HepG2 (cell line): ENCODE measurements around the gene CYB5B. TPM values are rescaled to one million over a fixed set of nuclear protein-coding genes. Genes with fewer than 3 reads are reported as not detected.
A peak's percentile ranks its signal among the peaks of the same experiment; 100 is the strongest.

Experiments
- ATF3 ChIP-seq: sonication (generic); formaldehyde crosslinking; IDR thresholded peaks from 2 replicates; pipeline ENCODE4 v1.4.0; 2020; ENCODE audit warnings: missing genetic modification reagents
- CCAR2 ChIP-seq: fragments of 200-400 bp; formaldehyde crosslinking; optimal IDR thresholded peaks from 2 replicates; pipeline ENCODE3; 2018; ENCODE audit warnings: low read depth, mild to moderate bottlenecking, low read length, moderate library complexity
- FIP1L1 ChIP-seq: fragments of 200-400 bp; formaldehyde crosslinking; IDR thresholded peaks from 2 replicates; pipeline ENCODE4 v1.6.1; 2018; ENCODE audit warnings: low read depth, mild to moderate bottlenecking, low read length, moderate library complexity, borderline replicate concordance; ENCODE audit not compliant: insufficient read depth
- GATAD1 ChIP-seq: IDR thresholded peaks from 2 replicates; pipeline ENCODE4 v1.6.1; 2016; ENCODE audit warnings: missing genetic modification reagents, missing compliant biosample characterization
- GPN1 ChIP-seq: sonication (generic); formaldehyde crosslinking; IDR thresholded peaks from 2 replicates; pipeline ENCODE4 v1.5.1; 2020; ENCODE audit warnings: missing genetic modification reagents, borderline replicate concordance
- HES4 ChIP-seq: sonication (generic); formaldehyde crosslinking; IDR thresholded peaks from 2 replicates; pipeline ENCODE4 v1.9.0; 2021; ENCODE audit warnings: mild to moderate bottlenecking, missing genetic modification reagents, borderline replicate concordance
- ISL2 ChIP-seq: sonication (generic); formaldehyde crosslinking; IDR thresholded peaks from 2 replicates; pipeline ENCODE4 v1.5.0; 2020; ENCODE audit warnings: missing genetic modification reagents
- KLF16 ChIP-seq, 2 experiments: sonication (generic) in 1 of 2; formaldehyde crosslinking in 1 of 2; IDR thresholded peaks; 2 replicates each; pipeline versions ENCODE4 v1.6.1 to v1.8.0; 2016 to 2023; ENCODE audit warnings: missing genetic modification reagents in 2 of 2, missing compliant biosample characterization in 1 of 2
- MED8 ChIP-seq: sonication (generic); formaldehyde crosslinking; IDR thresholded peaks from 2 replicates; pipeline ENCODE4 v1.8.1; 2023; ENCODE audit warnings: mild to moderate bottlenecking, missing genetic modification reagents; ENCODE audit not compliant: insufficient replicate concordance
- SMAD1 ChIP-seq: sonication (generic); formaldehyde crosslinking; IDR thresholded peaks from 2 replicates; pipeline ENCODE4 v1.4.0; 2020; ENCODE audit warnings: missing genetic modification reagents, low read depth, mild to moderate bottlenecking, borderline replicate concordance
- SYNCRIP ChIP-seq: fragments of 200-400 bp; formaldehyde crosslinking; IDR thresholded peaks from 2 replicates; pipeline ENCODE4 v1.6.1; 2018; ENCODE audit warnings: mild to moderate bottlenecking, low read depth, low read length; ENCODE audit not compliant: insufficient read depth
- XRCC5 ChIP-seq: fragments of 200-400 bp; formaldehyde crosslinking; optimal IDR thresholded peaks from 2 replicates; pipeline ENCODE3; 2017; ENCODE audit warnings: mild to moderate bottlenecking, low read length
- ZBTB21 ChIP-seq: sonication (generic); formaldehyde crosslinking; IDR thresholded peaks from 2 replicates; pipeline ENCODE4 v1.4.0; 2020; ENCODE audit warnings: missing genetic modification reagents
- ZKSCAN8 ChIP-seq: IDR thresholded peaks from 2 replicates; pipeline ENCODE4 v1.6.1; 2016; ENCODE audit warnings: borderline replicate concordance, missing genetic modification reagents, missing compliant biosample characterization
- ZMAT3 ChIP-seq: sonication (generic); formaldehyde crosslinking; conservative IDR thresholded peaks from 2 replicates; pipeline ENCODE4 v1.7.0; 2021; ENCODE audit warnings: missing genetic modification reagents
- ZNF160 ChIP-seq: sonication (generic); formaldehyde crosslinking; IDR thresholded peaks from 2 replicates; pipeline ENCODE4 v1.8.0; 2022; ENCODE audit warnings: mild to moderate bottlenecking, inconsistent platforms, missing genetic modification reagents
- ZNF282 ChIP-seq: fragments of 450-650 bp; IDR thresholded peaks from 2 replicates; pipeline ENCODE4 v1.6.1; 2018; ENCODE audit not compliant: partially characterized antibody
- ZNF337 ChIP-seq: sonication (generic); formaldehyde crosslinking; IDR thresholded peaks from 2 replicates; pipeline ENCODE4 v1.5.1; 2020; ENCODE audit warnings: missing genetic modification reagents, low read depth, mild to moderate bottlenecking, borderline replicate concordance
- ZNF362 ChIP-seq: sonication (generic); formaldehyde crosslinking; IDR thresholded peaks from 2 replicates; pipeline ENCODE4 v1.4.0; 2020; ENCODE audit warnings: missing genetic modification reagents, mild to moderate bottlenecking, borderline replicate concordance
- ZNF432 ChIP-seq: sonication (generic); formaldehyde crosslinking; IDR thresholded peaks from 2 replicates; pipeline ENCODE4 v1.5.0; 2020; ENCODE audit warnings: missing genetic modification reagents, mild to moderate bottlenecking, borderline replicate concordance
- ZNF503 ChIP-seq: sonication (generic); formaldehyde crosslinking; IDR thresholded peaks from 2 replicates; pipeline ENCODE4 v1.4.0; 2020; ENCODE audit warnings: missing genetic modification reagents
- ZNF512 ChIP-seq: sonication (generic); formaldehyde crosslinking; IDR thresholded peaks from 2 replicates; pipeline ENCODE4 v1.4.0; 2020; ENCODE audit warnings: mild to moderate bottlenecking, missing genetic modification reagents
- ZNF546 ChIP-seq: sonication (generic); formaldehyde crosslinking; conservative IDR thresholded peaks from 2 replicates; pipeline ENCODE4 v1.8.1; 2023; ENCODE audit warnings: mild to moderate bottlenecking, missing genetic modification reagents
- ZNF598 ChIP-seq: sonication (generic); formaldehyde crosslinking; IDR thresholded peaks from 2 replicates; pipeline ENCODE4 v1.5.1; 2020; ENCODE audit warnings: mild to moderate bottlenecking, missing genetic modification reagents, borderline replicate concordance
- ZNF776 ChIP-seq: sonication (generic); formaldehyde crosslinking; IDR thresholded peaks from 2 replicates; pipeline ENCODE4 v1.4.0; 2020; ENCODE audit warnings: mild to moderate bottlenecking, missing genetic modification reagents
- polyA plus RNA-seq, 8 experiments: library from polyadenylated mRNA; depleted of rRNA in 3 of 8; stranded (reverse) in 7 of 8; unstranded in 1 of 8; fragments of >200 nt; fragmentation: Illumina TruSeq in 4 of 8; extraction: Trizol in 4 of 8; gene quantifications; 2 replicates each; pipeline versions ENCODE4 v1.2.1 to v1.2.3, GENCODE V29; 2011 to 2016; ENCODE audit warnings: low read depth in 4 of 8, missing spikeins in 1 of 8, mixed read lengths in 1 of 8; ENCODE audit not compliant: insufficient read depth in 1 of 8
- total RNA-seq, 5 experiments: library from RNA; depleted of rRNA; stranded (reverse); fragments of >200 nt; fragmentation: Illumina TruSeq; extraction: Trizol; gene quantifications; 2 replicates each; pipeline ENCODE4 v1.2.3, GENCODE V29; 2016; ENCODE audit warnings: low read depth in 1 of 5

Gene CYB5B
- total and polyA plus RNA-seq, 2 of the 13 experiments (the other 11 are each of a cell fraction or from before 2014, with no cell fraction given), result 234 to 432 TPM

GRCh38 chr16:69404275-69404805, 20.1 kb upstream of the CYB5B start (continued):
- TF ChIP-seq ZNF362 (CRISPR knock-in tag), result 0 out of 2 replicates have a peak, but pooled peaks have one; percentile 20
- TF ChIP-seq ZNF503, result peak; percentile 77; the same call in 1 of the 2 replicates
- TF ChIP-seq ZNF512 (CRISPR knock-in tag), result no peak
- TF ChIP-seq ATF3 (CRISPR knock-in tag), result peak; percentile 70; the same call in 1 of the 2 replicates
- TF ChIP-seq GATAD1, result peak; percentile 64; the same call in 1 of the 2 replicates
- peak; percentile 77 for TF ChIP-seq MED8 (CRISPR knock-in tag)
- TF ChIP-seq ZNF598, result no peak
- no peak for TF ChIP-seq ZBTB21 (CRISPR knock-in tag)
- TF ChIP-seq SYNCRIP, result no peak
- TF ChIP-seq ZNF432 (CRISPR knock-in tag), result no peak
- TF ChIP-seq ZNF160, result 0 out of 2 replicates have a peak, but pooled peaks have one; percentile 62
- TF ChIP-seq CCAR2, result peak; percentile 19
- no peak for TF ChIP-seq ZNF546 (CRISPR knock-in tag)
- peak; percentile 84; the same call in 1 of the 2 replicates for TF ChIP-seq ZKSCAN8
- TF ChIP-seq ZMAT3, result no peak
- TF ChIP-seq XRCC5, result peak; percentile 78
- 0 out of 2 replicates have a peak, but pooled peaks have one; percentile 59 for TF ChIP-seq ZNF337 (CRISPR knock-in tag)
- TF ChIP-seq HES4 (CRISPR knock-in tag), result no peak
- no peak for TF ChIP-seq KLF16 (CRISPR knock-in tag; IDR thresholded peaks at IDR 0.05)
- TF ChIP-seq ZNF282, result no peak
- no peak for TF ChIP-seq GPN1 (CRISPR knock-in tag)
- no peak for TF ChIP-seq ZNF776
- TF ChIP-seq FIP1L1, result no peak
- TF ChIP-seq SMAD1 (CRISPR knock-in tag), result no peak
- TF ChIP-seq ISL2 (CRISPR knock-in tag), result peak; percentile 88
